ENCODE results near the gene NF1. TPM values are rescaled to one million over a fixed set of nuclear protein-coding genes. Genes with fewer than 3 reads are reported as not detected.

The NF1 gene
- total RNA-seq, 1 donor from 2014 or later: 82.5 TPM

DNA sequence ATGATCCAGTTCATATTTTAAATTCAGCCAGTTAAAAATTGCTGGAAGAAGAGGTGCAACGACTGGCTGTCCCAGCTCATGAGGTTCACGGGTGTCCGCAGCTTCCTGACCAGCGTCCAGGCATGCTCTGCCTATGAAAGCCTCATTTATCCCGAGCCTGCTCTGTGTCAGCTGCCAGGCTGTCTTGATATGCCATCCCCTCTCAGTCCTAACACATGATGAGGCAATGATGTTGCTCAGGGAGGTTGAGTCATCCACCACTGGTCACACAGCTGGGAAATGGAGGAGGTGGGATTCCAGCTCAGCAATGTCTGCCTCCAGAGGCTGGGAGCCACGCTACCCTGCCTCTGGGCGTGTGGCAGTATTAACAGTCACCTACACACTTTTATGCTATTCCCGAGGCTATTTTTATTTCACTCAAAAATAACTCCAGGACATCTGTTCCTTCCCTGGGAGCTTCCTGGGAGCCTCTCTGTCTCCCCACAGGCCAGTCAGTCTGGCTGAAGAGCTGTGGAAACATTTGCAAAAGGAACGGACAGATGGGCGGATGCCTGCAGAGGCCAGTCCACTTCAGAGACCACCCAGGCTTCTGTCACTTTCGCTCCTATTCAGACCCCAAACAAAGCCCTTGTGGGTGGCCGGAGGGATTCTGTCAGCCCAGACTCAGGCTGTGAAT, 319.2 kb downstream of the NF1 start:
- H3K9me3 Mint-ChIP-seq (ENCODE audit: low read depth): no peaks in the 10 kb centered on the region
- TF ChIP-seq, protein P1, sequence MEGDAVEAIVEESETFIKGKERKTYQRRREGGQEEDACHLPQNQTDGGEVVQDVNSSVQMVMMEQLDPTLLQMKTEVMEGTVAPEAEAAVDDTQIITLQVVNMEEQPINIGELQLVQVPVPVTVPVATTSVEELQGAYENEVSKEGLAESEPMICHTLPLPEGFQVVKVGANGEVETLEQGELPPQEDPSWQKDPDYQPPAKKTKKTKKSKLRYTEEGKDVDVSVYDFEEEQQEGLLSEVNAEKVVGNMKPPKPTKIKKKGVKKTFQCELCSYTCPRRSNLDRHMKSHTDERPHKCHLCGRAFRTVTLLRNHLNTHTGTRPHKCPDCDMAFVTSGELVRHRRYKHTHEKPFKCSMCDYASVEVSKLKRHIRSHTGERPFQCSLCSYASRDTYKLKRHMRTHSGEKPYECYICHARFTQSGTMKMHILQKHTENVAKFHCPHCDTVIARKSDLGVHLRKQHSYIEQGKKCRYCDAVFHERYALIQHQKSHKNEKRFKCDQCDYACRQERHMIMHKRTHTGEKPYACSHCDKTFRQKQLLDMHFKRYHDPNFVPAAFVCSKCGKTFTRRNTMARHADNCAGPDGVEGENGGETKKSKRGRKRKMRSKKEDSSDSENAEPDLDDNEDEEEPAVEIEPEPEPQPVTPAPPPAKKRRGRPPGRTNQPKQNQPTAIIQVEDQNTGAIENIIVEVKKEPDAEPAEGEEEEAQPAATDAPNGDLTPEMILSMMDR (IDR thresholded peaks at IDR 0.05; ENCODE audit: unreplicated experiment): no peak
- H3K27me3 Mint-ChIP-seq: peaks cover 13% of the 10 kb centered on the region
- H3K36me3 Mint-ChIP-seq (ENCODE audit: insufficient read depth): no peaks in the 10 kb centered on the region
- no peak overlapping the region for H3K4me3 Mint-ChIP-seq (ENCODE audit: low read depth)
- H3K4me1 Mint-ChIP-seq (ENCODE audit: low read depth): peaks cover 2% of the 10 kb centered on the region
- no peak for DNase-seq (ENCODE audit: low spot score, unreplicated experiment)
- H3K27ac Mint-ChIP-seq: peak overlapping the region; percentile 17

DNA sequence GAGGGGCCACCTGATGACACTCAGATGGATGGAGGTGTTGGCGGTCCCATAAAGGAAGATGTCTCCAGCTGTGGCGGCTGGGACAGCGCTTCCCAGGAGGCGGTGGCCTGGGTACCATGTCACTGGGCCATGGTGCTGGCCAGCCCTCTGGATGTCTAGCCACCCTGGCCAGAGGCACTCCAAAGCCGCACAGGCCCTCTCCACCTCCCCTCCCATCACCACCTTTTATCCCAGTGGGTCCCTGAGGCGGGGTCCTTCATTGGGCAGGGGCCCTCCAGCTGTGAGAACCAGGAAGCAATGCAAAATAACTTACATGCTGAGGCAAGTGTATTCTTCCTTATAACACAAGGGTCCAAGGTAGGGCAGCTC, 319.8 kb downstream of the NF1 start:
- TF ChIP-seq, protein P1 (IDR thresholded peaks at IDR 0.05; ENCODE audit: unreplicated experiment): no peak
- Mint-ChIP-seq H3K9me3 (ENCODE audit: low read depth) (no peaks in the 10 kb centered on the region), H3K36me3 (ENCODE audit: insufficient read depth) (no peaks in the 10 kb centered on the region), H3K4me3 (ENCODE audit: low read depth) (no peak overlapping the region), H3K27me3 (peaks cover 15% of the 10 kb centered on the region), H3K4me1 (ENCODE audit: low read depth) (peaks cover 2% of the 10 kb centered on the region), H3K27ac (no peak overlapping the region)
- no peak for DNase-seq (ENCODE audit: low spot score, unreplicated experiment)

DNA sequence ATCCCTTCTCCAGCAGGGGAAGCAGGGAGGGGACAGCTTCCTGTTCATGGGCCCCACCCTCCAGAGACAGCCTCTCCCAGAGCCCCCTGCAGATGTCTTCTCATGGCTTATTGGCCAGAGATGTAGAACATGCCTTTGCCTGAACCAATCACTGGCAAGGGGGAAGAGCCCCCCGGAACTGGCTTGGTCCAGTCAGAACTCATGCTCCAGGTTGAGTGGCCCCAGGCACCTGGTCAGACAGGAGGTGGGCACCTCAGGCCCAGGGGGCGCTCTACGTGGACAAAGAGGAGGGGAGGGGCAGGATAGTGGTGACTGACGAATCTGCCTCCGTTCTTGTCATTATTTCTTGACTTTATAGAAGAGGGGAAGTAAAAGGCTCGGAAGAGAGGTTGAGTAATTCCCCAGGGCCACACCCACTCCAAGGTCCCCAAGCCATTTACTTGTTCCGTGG, 320.3 kb downstream of the NF1 start:
- H3K9me3 Mint-ChIP-seq (ENCODE audit: low read depth): no peaks in the 10 kb centered on the region
- no peak overlapping the region for H3K27ac Mint-ChIP-seq
- H3K36me3 Mint-ChIP-seq (ENCODE audit: insufficient read depth): no peaks in the 10 kb centered on the region
- DNase-seq (ENCODE audit: low spot score, unreplicated experiment): no peak
- TF ChIP-seq, protein P1 (IDR thresholded peaks at IDR 0.05; ENCODE audit: unreplicated experiment): no peak
- no peak overlapping the region for H3K4me3 Mint-ChIP-seq (ENCODE audit: low read depth)
- H3K27me3 Mint-ChIP-seq: peaks cover 15% of the 10 kb centered on the region
- peaks cover 2% of the 10 kb centered on the region for H3K4me1 Mint-ChIP-seq (ENCODE audit: low read depth)

DNA sequence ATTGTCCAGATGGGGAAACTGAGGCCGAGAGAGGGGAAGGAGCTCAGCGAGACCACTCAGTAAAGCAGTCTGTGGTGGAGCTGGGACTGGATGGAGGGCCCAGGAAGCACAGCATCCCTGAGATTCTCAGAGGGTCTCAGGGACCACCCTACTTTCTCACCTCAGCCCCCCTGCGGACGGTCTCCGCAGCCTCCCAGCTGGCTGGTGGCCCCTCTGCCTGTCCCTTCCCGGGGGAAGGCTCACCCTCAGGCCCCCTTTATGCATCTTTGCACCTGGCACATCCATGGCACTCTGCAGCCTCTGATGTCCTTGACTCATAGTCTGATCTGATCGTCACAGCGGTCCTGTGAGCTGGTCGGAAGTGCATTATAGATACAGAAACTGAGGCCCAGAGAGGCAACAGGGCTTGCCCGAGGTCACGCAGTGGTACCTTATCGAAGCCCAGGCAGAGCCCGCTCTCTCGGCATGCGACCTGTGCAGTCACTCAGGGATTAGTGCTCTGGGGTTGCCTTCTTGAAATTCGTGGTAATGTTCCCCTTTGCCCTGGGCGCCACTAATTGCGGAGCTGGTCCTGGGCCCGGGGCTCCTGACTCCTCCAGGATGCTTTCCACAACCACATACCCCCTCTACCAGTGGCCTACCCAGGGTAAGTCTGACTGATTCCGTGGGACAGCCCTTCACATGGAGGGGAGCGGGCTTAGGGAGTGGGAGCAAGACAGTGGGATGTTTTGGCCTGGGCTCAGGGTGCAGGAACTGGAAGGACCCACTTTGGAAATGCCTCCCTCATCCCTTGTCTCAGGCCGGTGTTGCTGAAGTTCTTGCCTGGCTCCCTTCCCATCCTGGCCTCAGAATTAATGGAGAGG, 321.1 kb downstream of the NF1 start:
- Mint-ChIP-seq H3K9me3 (ENCODE audit: low read depth) (no peaks in the 10 kb centered on the region), H3K27me3 (peaks cover 15% of the 10 kb centered on the region), H3K36me3 (ENCODE audit: insufficient read depth) (no peaks in the 10 kb centered on the region), H3K4me3 (ENCODE audit: low read depth) (no peak overlapping the region), H3K27ac (no peak overlapping the region), H3K4me1 (ENCODE audit: low read depth) (peaks cover 2% of the 10 kb centered on the region)
- DNase-seq (ENCODE audit: low spot score, unreplicated experiment): no peak
- TF ChIP-seq, protein P1 (IDR thresholded peaks at IDR 0.05; ENCODE audit: unreplicated experiment): no peak

DNA sequence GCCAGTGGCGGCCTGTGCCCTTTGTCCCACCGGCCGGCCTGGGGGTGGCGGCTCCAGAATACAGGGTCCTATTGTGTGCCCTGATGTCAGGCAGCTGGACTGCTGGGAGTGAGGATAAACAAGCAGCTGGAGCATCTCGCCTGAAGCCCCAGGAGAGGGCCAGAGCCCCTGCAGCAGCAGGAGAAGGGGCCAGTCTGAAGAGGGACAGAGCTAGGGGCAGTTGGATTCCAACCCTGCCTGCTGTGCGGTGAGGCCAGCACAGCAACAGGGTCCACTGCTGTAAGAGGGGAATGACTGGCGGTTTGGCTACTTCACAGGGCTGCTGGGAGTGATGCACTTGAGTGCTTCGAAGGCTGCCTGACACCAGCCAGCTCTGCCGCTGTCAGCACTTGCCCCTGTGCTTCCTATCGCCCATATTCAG, 321.7 kb downstream of the NF1 start:
- no peak overlapping the region for H3K27ac Mint-ChIP-seq
- H3K9me3 Mint-ChIP-seq (ENCODE audit: low read depth): no peaks in the 10 kb centered on the region
- H3K4me1 Mint-ChIP-seq (ENCODE audit: low read depth): peaks cover 2% of the 10 kb centered on the region
- no peak for DNase-seq (ENCODE audit: low spot score, unreplicated experiment)
- no peaks in the 10 kb centered on the region for H3K36me3 Mint-ChIP-seq (ENCODE audit: insufficient read depth)
- TF ChIP-seq, protein P1 (IDR thresholded peaks at IDR 0.05; ENCODE audit: unreplicated experiment): no peak
- H3K27me3 Mint-ChIP-seq: peaks cover 15% of the 10 kb centered on the region
- no peak overlapping the region for H3K4me3 Mint-ChIP-seq (ENCODE audit: low read depth)

All from progenitor cell of endocrine pancreas (in vitro differentiated cells).